GM12801 (cell line): Measurements from ENCODE around the gene ISLR2.
"Not testable (repeated sequence)": the region's sequence is repeated elsewhere in the genome, so short reads cannot be mapped to it uniquely, and the experiment has no call there.

Experiments used
- CTCF ChIP-seq: IDR thresholded peaks from one replicate; pipeline ENCODE4 v1.5.1; 2011; ENCODE audit warnings: control low read depth; ENCODE audit not compliant: insufficient read length; ENCODE audit errors: extremely low read depth

The ISLR2 gene

GRCh38 chr15:74130155-74130848 is at the start of gene ISLR2:
Gene ISLR2 (plus strand): TSS chr15:74130586. CDS start chr15:74132755, 2,169 bp downstream.
- TF ChIP-seq CTCF = no peak

- TF ChIP-seq CTCF = not testable (repeated sequence)
Observed at GRCh38 chr15:74082450-74082849, 47.9 kb upstream of the ISLR2 start, which contains the start of gene GOLGA6A. Gene GOLGA6A (minus strand): TSS chr15:74082550. CDS start chr15:74082509, 41 bp downstream.

GRCh38 chr15:74108111-74108510 is 22.3 kb upstream of the ISLR2 start:
- no peak for TF ChIP-seq CTCF

GRCh38 chr15:74109713-74110112 is 20.7 kb upstream of the ISLR2 start:
- TF ChIP-seq CTCF = no peak

- no peak for TF ChIP-seq CTCF
Observed at GRCh38 chr15:74120426-74120825, 10.0 kb upstream of the ISLR2 start.

GRCh38 chr15:74121039-74121438 is 9.3 kb upstream of the ISLR2 start:
- no peak for TF ChIP-seq CTCF

GRCh38 chr15:74121858-74122257 is 8.5 kb upstream of the ISLR2 start:
- no peak for TF ChIP-seq CTCF
